ENCODE results near the gene FRS3.

GRCh38 chr6:41743406-41744235 is 36.1 kb downstream of the FRS3 start:
- TF ChIP-seq CTCF (IDR thresholded peaks at IDR 0.05) (no peak), EP300 (IDR thresholded peaks at IDR 0.05) (no peak), POLR2A (IDR thresholded peaks at IDR 0.05) (no peak)
